HepG2 (cell line): ENCODE results near the gene ETF1. TPM values are rescaled to one million over a fixed set of nuclear protein-coding genes. Genes with fewer than 3 reads are reported as not detected.

ENCODE experiments used
- GLMP ChIP-seq: sonication (generic); formaldehyde crosslinking; IDR thresholded peaks from 2 replicates; pipeline ENCODE4 v1.9.0; 2021; ENCODE audit warnings: missing genetic modification reagents, mild to moderate bottlenecking, borderline replicate concordance
- GTF3A ChIP-seq: sonication (generic); formaldehyde crosslinking; conservative IDR thresholded peaks from 2 replicates; pipeline ENCODE4 v1.4.0; 2020; ENCODE audit warnings: mild to moderate bottlenecking, missing genetic modification reagents
- KLF16 ChIP-seq, 2 experiments: sonication (generic) in 1 of 2; formaldehyde crosslinking in 1 of 2; IDR thresholded peaks; 2 replicates each; pipeline versions ENCODE4 v1.6.1 to v1.8.0; 2016 to 2023; ENCODE audit warnings: missing genetic modification reagents in 2 of 2, missing compliant biosample characterization in 1 of 2
- MAX ChIP-seq: IDR thresholded peaks from 2 replicates; pipeline ENCODE4 v1.6.1; 2012; ENCODE audit warnings: inconsistent platforms
- RBM39 ChIP-seq: fragments of 200-400 bp; formaldehyde crosslinking; IDR thresholded peaks from one replicate; pipeline ENCODE4 v1.6.1; 2018; ENCODE audit warnings: antibody characterized with exemption, mild to moderate bottlenecking, low read depth, low read length; ENCODE audit not compliant: poor library complexity, severe bottlenecking
- REST ChIP-seq, 2 experiments: IDR thresholded peaks; 2 replicates each; pipeline ENCODE4 v1.6.1; 2011 to 2012; ENCODE audit warnings: low read length in 2 of 2, borderline replicate concordance in 1 of 2, low read depth in 1 of 2, mild to moderate bottlenecking in 1 of 2, moderate library complexity in 1 of 2
- SKI ChIP-seq: fragments of 450-650 bp; IDR thresholded peaks from one replicate; pipeline ENCODE4 v1.6.1; 2018; ENCODE audit warnings: mild to moderate bottlenecking; ENCODE audit not compliant: partially characterized antibody
- TAF1 ChIP-seq: sonication (generic); formaldehyde crosslinking; IDR thresholded peaks from 2 replicates; pipeline ENCODE4 v1.4.0; 2020; ENCODE audit warnings: missing genetic modification reagents
- TARDBP ChIP-seq: sonication (generic); formaldehyde crosslinking; IDR thresholded peaks from 2 replicates; pipeline ENCODE4 v1.8.0; 2022; ENCODE audit warnings: mild to moderate bottlenecking, missing genetic modification reagents
- ZFP90 ChIP-seq: sonication (generic); formaldehyde crosslinking; IDR thresholded peaks from 2 replicates; pipeline ENCODE4 v1.8.0; 2022; ENCODE audit warnings: missing genetic modification reagents, mild to moderate bottlenecking, inconsistent platforms, borderline replicate concordance
- ZFY ChIP-seq: sonication (generic); formaldehyde crosslinking; IDR thresholded peaks from 2 replicates; pipeline ENCODE4 v1.4.0; 2020; ENCODE audit warnings: missing genetic modification reagents
- ZNF318 ChIP-seq: sonication (generic); formaldehyde crosslinking; IDR thresholded peaks from 2 replicates; pipeline ENCODE4 v1.4.0; 2020; ENCODE audit warnings: mild to moderate bottlenecking, missing genetic modification reagents
- ZNF558 ChIP-seq: sonication (generic); formaldehyde crosslinking; IDR thresholded peaks from 2 replicates; pipeline ENCODE4 v1.9.0; 2022; ENCODE audit warnings: mild to moderate bottlenecking, missing genetic modification reagents, borderline replicate concordance
- ZSCAN22 ChIP-seq: sonication (generic); formaldehyde crosslinking; IDR thresholded peaks from 2 replicates; pipeline ENCODE4 v1.4.0; 2020; ENCODE audit warnings: mild to moderate bottlenecking, missing genetic modification reagents
- polyA plus RNA-seq, 8 experiments: library from polyadenylated mRNA; depleted of rRNA in 3 of 8; stranded (reverse) in 7 of 8; unstranded in 1 of 8; fragments of >200 nt; fragmentation: Illumina TruSeq in 4 of 8; extraction: Trizol in 4 of 8; gene quantifications; 2 replicates each; pipeline versions ENCODE4 v1.2.1 to v1.2.3, GENCODE V29; 2011 to 2016; ENCODE audit warnings: low read depth in 4 of 8, missing spikeins in 1 of 8, mixed read lengths in 1 of 8; ENCODE audit not compliant: insufficient read depth in 1 of 8
- total RNA-seq, 5 experiments: library from RNA; depleted of rRNA; stranded (reverse); fragments of >200 nt; fragmentation: Illumina TruSeq; extraction: Trizol; gene quantifications; 2 replicates each; pipeline ENCODE4 v1.2.3, GENCODE V29; 2016; ENCODE audit warnings: low read depth in 1 of 5

ETF1 gene
- total and polyA plus RNA-seq, 2 of the 13 experiments (the other 11 are each of a cell fraction or from before 2014, with no cell fraction given): 52.1 to 184 TPM

GRCh38 chr5:138542956-138543729 is at the start of gene ETF1 (continued):
- TF ChIP-seq TAF1 (CRISPR knock-in tag) (peak; percentile 80), ZNF558 (CRISPR knock-in tag) (0 out of 2 replicates have a peak, but pooled peaks have one; percentile 45), KLF16 (CRISPR knock-in tag; IDR thresholded peaks at IDR 0.05) (peak in 1 of 2 experiments; percentile 84; a peak in 2 of 4 replicates), ZFP90 (0 out of 2 replicates have a peak, but pooled peaks have one; percentile 28), ZNF318 (CRISPR knock-in tag) (no peak), SKI (peak; percentile 53), REST (IDR thresholded peaks at IDR 0.05; ENCODE audit: borderline replicate concordance in 1 of 2, low read depth in 1 of 2, low read length in 2 of 2) (no peak), ZSCAN22 (no peak), GLMP (CRISPR knock-in tag) (no peak), ZFY (CRISPR knock-in tag) (peak; percentile 93), MAX (peak; percentile 82), RBM39 (peak; percentile 78), TARDBP (CRISPR knock-in tag) (peak; percentile 85), GTF3A (CRISPR knock-in tag) (peak; percentile 71; the same call in 1 of the 2 replicates)
